ENCODE results near the gene LRRC1. TPM values are rescaled to one million over a fixed set of nuclear protein-coding genes. Genes with fewer than 3 reads are reported as not detected.

The LRRC1 gene
- total RNA-seq, 1 experiment from 2014 or later, result 10.3 TPM

GRCh38 chr6:53930330-53930729 lies 135.5 kb downstream of the LRRC1 start:
- Histone ChIP-seq H2BK15ac (ENCODE audit: low read depth, low read length) (no peak overlapping the region), H4K91ac (ENCODE audit: insufficient read length, low read depth, low read length) (no peak overlapping the region), H2BK5ac (ENCODE audit: insufficient read length, low read length) (no peak overlapping the region), H2BK20ac (ENCODE audit: low read depth, low read length, poor library complexity, severe bottlenecking) (no peak overlapping the region), H3K14ac (ENCODE audit: insufficient read depth, low read length) (no peak overlapping the region), H3K4me2 (ENCODE audit: insufficient read depth, insufficient read length, low read length) (no peak overlapping the region), H3K4ac (ENCODE audit: low read depth, low read length) (no peak overlapping the region), H3K18ac (ENCODE audit: insufficient read length, low read depth, low read length) (no peak overlapping the region), H2BK12ac (ENCODE audit: insufficient read length, low read depth, low read length) (no peak overlapping the region), H3K27ac (ENCODE audit: insufficient read length, low read depth, low read length) (no peak overlapping the region), H4K8ac (replicated peaks; ENCODE audit: insufficient read length, low read depth, low read length) (no peak overlapping the region), H4K20me1 (ENCODE audit: control insufficient read depth, insufficient read depth, insufficient read length) (no peaks in the 10 kb centered on the region), H3T11ph (ENCODE audit: low read length) (no peak overlapping the region), H4K5ac (ENCODE audit: insufficient read length, low read depth, low read length) (no peak overlapping the region), H3K27me3 (ENCODE audit: insufficient read depth, low read length) (no peaks in the 10 kb centered on the region), H3K79me2 (ENCODE audit: insufficient read depth, low read length) (no peaks in the 10 kb centered on the region), H2AK5ac (ENCODE audit: insufficient read length, low read length) (no peak overlapping the region), H3K9me3 (ENCODE audit: control insufficient read depth, low read depth, low read length) (no peaks in the 10 kb centered on the region), H3K23ac (ENCODE audit: insufficient read length, low read depth, low read length) (no peak overlapping the region), H3K56ac (ENCODE audit: insufficient read length, low read depth, low read length) (no peak overlapping the region), H3K23me2 (ENCODE audit: insufficient read length, low read depth, low read length, poor library complexity, severe bottlenecking) (no peaks in the 10 kb centered on the region), H2BK120ac (ENCODE audit: low read depth, low read length, poor library complexity, severe bottlenecking) (no peak overlapping the region), H3K9ac (ENCODE audit: extremely low read depth, insufficient read length, low read length) (no peak overlapping the region), H3K79me1 (ENCODE audit: insufficient read depth, low read depth, low read length, poor library complexity, severe bottlenecking) (no peaks in the 10 kb centered on the region), H3K4me1 (ENCODE audit: insufficient read depth, low read length) (no peaks in the 10 kb centered on the region), H2AFZ (ENCODE audit: low read length) (no peak overlapping the region)
- Mint-ChIP-seq H3K4me1 (peaks cover 0 to 4% of the 10 kb centered on the region in 2 experiments; a peak in 1 of 4 replicates), H3K4me3 (no peak overlapping the region), H3K9me3 (peaks cover 5 to 8% of the 10 kb centered on the region in 2 experiments; a peak in 4 of 5 replicates), H3K27ac (no peak overlapping the region), H3K27me3 (ENCODE audit: low read depth) (peaks cover 2% of the 10 kb centered on the region; the same call in 1 of the 2 replicates), H3K36me3 (ENCODE audit: insufficient read depth in 1 of 3, low read depth in 3 of 3) (peaks cover 3 to 19% (median 12%) of the 10 kb centered on the region in 3 experiments)
- no CpG with 5 or more reads among the region's 1 CpG for WGBS (ENCODE audit: extremely low coverage, insufficient read length, low lambda C conversion rate)
- TF ChIP-seq, protein P1, sequence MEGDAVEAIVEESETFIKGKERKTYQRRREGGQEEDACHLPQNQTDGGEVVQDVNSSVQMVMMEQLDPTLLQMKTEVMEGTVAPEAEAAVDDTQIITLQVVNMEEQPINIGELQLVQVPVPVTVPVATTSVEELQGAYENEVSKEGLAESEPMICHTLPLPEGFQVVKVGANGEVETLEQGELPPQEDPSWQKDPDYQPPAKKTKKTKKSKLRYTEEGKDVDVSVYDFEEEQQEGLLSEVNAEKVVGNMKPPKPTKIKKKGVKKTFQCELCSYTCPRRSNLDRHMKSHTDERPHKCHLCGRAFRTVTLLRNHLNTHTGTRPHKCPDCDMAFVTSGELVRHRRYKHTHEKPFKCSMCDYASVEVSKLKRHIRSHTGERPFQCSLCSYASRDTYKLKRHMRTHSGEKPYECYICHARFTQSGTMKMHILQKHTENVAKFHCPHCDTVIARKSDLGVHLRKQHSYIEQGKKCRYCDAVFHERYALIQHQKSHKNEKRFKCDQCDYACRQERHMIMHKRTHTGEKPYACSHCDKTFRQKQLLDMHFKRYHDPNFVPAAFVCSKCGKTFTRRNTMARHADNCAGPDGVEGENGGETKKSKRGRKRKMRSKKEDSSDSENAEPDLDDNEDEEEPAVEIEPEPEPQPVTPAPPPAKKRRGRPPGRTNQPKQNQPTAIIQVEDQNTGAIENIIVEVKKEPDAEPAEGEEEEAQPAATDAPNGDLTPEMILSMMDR (conservative IDR thresholded peaks at IDR 0.05), result no peak
- DNase-seq, result no peak

Data from H9 (cell line).